Stomach (tissue), 9 donors: Measurements from ENCODE around the gene TRANK1. TPM values are rescaled to one million over a fixed set of nuclear protein-coding genes. Genes with fewer than 3 reads are reported as not detected.
A peak's percentile ranks its signal among the peaks of the same experiment; 100 is the strongest.

Experiments used
- DNase-seq, 2 donors: peaks; one replicate each; pipeline versions ENCODE4 v3.0.0 to v3.0.0-alpha.2; 2013 to 2019
- H3K27ac ChIP-seq, 5 donors: fragments of 200-600 bp in 4 of 5; sonication (generic) in 4 of 5; one replicate each; pipeline ENCODE4 v1.5.1; 2013 to 2019; ENCODE audit warnings: mild to moderate bottlenecking in 1 of 5, moderate library complexity in 1 of 5
- H3K27me3 ChIP-seq, 3 donors: fragments of 200-600 bp; sonication (generic); one replicate each; pipeline ENCODE4 v1.5.1; 2017 to 2019; ENCODE audit warnings: mixed run types in 1 of 3
- H3K36me3 ChIP-seq, 4 donors: fragments of 200-600 bp; sonication (generic); 1 replicate in 3 of 4; 2 replicates in 1 of 4; pipeline ENCODE4 v1.5.1; 2016 to 2019
- H3K4me1 ChIP-seq, 4 donors: fragments of 200-600 bp; sonication (generic); one replicate each; pipeline ENCODE4 v1.5.1; 2016 to 2019
- H3K4me3 ChIP-seq, 4 donors: fragments of 200-600 bp; sonication (generic) in 3 of 4; one replicate each; pipeline ENCODE4 v1.5.1; 2016 to 2019; ENCODE audit warnings: mild to moderate bottlenecking in 1 of 4
- H3K9me3 ChIP-seq, 4 donors: fragments of 200-600 bp; sonication (generic); one replicate each; pipeline ENCODE4 v1.5.1; 2016 to 2019
- EP300 ChIP-seq: sonication (generic); formaldehyde crosslinking; IDR thresholded peaks from one replicate; pipeline ENCODE4 v1.6.1; 2017; ENCODE audit warnings: antibody characterized with exemption
- POLR2A ChIP-seq, 4 donors: fragments of 450-650 bp; IDR thresholded peaks; one replicate each; pipeline ENCODE4 v1.6.1; 2016; ENCODE audit warnings: antibody characterized with exemption in 4 of 4, control low read depth in 2 of 4, mild to moderate bottlenecking in 1 of 4, moderate library complexity in 1 of 4
- POLR2AphosphoS5 ChIP-seq, 3 donors: sonication (generic); formaldehyde crosslinking; IDR thresholded peaks; one replicate each; pipeline ENCODE4 v1.6.1; 2016; ENCODE audit warnings: antibody characterized with exemption in 3 of 3
- WGBS, 5 donors: extraction: QIAGEN DNeasy Blood & Tissue Kit in 3 of 5; methylation state at CpG; one replicate each; pipeline versions ENCODE4 v1.1.5 to v1.1.7; 2013 to 2018; 5-methylcytosine and 5-hydroxymethylcytosine counted together
- intact Hi-C: fragments of 100-400 bp; cut with DNase I; formaldehyde crosslinking; loops from one replicate; pipeline ENCODE4 v1.15.1; 2023; ENCODE audit warnings: low total_unique reads
- polyA plus RNA-seq, 3 donors: library from polyadenylated mRNA; stranded (reverse); fragments of 200-250 nt; gene quantifications; one replicate each; pipeline ENCODE4 v1.2.3, GENCODE V29; 2013
- total RNA-seq, 5 donors: library from RNA; depleted of rRNA; stranded (reverse); fragments of >200 nt; gene quantifications; one replicate each; pipeline versions ENCODE4 v1.1.0 to v1.2.3, GENCODE V29; 2014 to 2016
- TF ChIP-seq, protein P1 (sequence below), 7 experiments: fragments of 450-650 bp in 4 of 7; fragments of 200-600 bp in 3 of 7; sonication (generic) in 3 of 7; IDR thresholded peaks; one replicate each; pipeline ENCODE4 v1.5.1; 2016 to 2019; ENCODE audit warnings: antibody characterized with exemption in 7 of 7, control low read depth in 2 of 7, mild to moderate bottlenecking in 1 of 7
- donor health status: healthy with polysubstance abuse.
- donor health status: Bipolar disorder and iron deficiency.
- donor health status: healthy.

TRANK1 gene
- total and polyA plus RNA-seq, 8 donors = 1.2 to 27.2 (median 6.4) TPM

DNA sequence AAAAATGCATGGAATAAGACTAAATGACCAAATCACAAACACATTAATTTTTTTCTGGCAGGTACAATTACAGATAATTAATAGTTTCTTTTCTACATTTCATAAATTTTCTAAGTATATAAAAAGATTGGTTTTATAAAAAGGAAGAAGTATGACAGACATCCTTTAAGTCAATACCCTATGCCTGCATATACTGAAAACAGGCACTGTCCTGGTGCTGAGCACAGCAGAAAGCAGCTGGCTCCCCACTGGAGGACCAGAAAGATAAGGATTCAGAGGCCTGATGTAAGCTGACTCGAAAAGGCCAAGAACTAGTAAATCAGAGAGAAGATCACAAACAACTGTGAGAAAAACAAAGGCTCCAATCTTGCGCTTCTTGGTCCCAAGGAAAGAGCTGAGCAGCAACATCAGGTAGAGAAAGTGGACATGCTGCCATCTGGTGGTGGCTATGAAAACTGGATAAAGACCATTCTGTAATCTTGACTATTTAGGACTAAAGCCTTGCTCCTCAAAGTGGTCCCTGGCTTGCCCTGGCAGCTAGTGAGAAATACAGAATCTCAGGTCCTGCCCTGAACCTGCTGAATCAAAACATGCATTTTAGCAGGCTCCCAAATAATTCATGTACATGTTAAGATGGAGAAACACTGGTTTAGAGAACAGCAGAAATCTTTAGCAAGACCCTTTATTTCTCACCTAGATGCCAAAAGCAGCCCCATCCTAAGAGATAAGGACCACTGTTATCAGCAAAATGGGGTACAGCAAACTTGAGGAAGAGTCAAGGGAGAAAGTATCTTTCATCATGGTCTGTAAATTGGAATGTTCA, 76.0 kb downstream of the TRANK1 start:
- WGBS, 5 donors = 15 to 27% (median 17%) methylated on average over 2 of the region's 2 CpGs
- TF ChIP-seq, protein P1, sequence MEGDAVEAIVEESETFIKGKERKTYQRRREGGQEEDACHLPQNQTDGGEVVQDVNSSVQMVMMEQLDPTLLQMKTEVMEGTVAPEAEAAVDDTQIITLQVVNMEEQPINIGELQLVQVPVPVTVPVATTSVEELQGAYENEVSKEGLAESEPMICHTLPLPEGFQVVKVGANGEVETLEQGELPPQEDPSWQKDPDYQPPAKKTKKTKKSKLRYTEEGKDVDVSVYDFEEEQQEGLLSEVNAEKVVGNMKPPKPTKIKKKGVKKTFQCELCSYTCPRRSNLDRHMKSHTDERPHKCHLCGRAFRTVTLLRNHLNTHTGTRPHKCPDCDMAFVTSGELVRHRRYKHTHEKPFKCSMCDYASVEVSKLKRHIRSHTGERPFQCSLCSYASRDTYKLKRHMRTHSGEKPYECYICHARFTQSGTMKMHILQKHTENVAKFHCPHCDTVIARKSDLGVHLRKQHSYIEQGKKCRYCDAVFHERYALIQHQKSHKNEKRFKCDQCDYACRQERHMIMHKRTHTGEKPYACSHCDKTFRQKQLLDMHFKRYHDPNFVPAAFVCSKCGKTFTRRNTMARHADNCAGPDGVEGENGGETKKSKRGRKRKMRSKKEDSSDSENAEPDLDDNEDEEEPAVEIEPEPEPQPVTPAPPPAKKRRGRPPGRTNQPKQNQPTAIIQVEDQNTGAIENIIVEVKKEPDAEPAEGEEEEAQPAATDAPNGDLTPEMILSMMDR (IDR thresholded peaks at IDR 0.05) = peak in 5 of 7 experiments; percentile 23 to 79 (median 71)
- no peak for TF ChIP-seq POLR2A (IDR thresholded peaks at IDR 0.05)
- TF ChIP-seq EP300 = no peak
- intact Hi-C loops = loop anchor here (5.0 kb wide), 1 partner anchor 142 kb away; no protein-coding TSS in a partner anchor
- Histone ChIP-seq H3K4me3 (no peak overlapping the region), H3K27ac (no peak overlapping the region), H3K9me3 (no peaks in the 10 kb centered on the region), H3K27me3 (no peaks in the 10 kb centered on the region), H3K4me1 (no peaks in the 10 kb centered on the region), H3K36me3 (peaks cover 0 to 30% (median 16%) of the 10 kb centered on the region in 4 donors)
- DNase-seq = peak; percentile 35 to 89

DNA sequence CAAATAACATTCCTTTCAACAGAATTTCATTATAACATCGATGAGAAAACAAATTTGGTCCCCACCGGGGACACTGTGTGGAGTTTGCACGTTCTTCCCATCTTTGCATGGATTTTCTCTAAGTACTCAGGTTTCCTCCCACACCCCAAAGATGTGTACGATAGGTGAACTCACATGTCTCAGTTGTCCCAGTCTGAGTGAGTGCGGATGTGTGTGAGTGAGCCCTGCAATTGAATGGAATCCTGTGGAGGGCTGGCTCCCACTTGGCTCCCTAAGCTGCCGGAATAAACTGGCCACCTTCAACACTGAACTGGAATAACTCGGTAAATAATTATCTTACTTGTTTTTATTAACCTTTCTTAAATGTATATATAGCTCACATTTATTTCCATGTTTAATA, 77.0 kb downstream of the TRANK1 start:
- no peak for TF ChIP-seq POLR2A (IDR thresholded peaks at IDR 0.05)
- no peak for TF ChIP-seq EP300
- TF ChIP-seq, protein P1 (IDR thresholded peaks at IDR 0.05) = no peak
- no peak for TF ChIP-seq POLR2AphosphoS5 (IDR thresholded peaks at IDR 0.05)
- Histone ChIP-seq H3K4me3 (no peak overlapping the region), H3K4me1 (no peaks in the 10 kb centered on the region), H3K27ac (no peak overlapping the region), H3K27me3 (no peaks in the 10 kb centered on the region), H3K36me3 (peaks cover 0 to 32% (median 17%) of the 10 kb centered on the region in 4 donors), H3K9me3 (no peaks in the 10 kb centered on the region)
- DNase-seq = no peak
- WGBS, 5 donors = 84 to 89% (median 87%) methylated on average over 7 of the region's 7 CpGs
- intact Hi-C loops = loop anchor here (5.0 kb wide), 1 partner anchor 141 kb away; no protein-coding TSS in a partner anchor

DNA sequence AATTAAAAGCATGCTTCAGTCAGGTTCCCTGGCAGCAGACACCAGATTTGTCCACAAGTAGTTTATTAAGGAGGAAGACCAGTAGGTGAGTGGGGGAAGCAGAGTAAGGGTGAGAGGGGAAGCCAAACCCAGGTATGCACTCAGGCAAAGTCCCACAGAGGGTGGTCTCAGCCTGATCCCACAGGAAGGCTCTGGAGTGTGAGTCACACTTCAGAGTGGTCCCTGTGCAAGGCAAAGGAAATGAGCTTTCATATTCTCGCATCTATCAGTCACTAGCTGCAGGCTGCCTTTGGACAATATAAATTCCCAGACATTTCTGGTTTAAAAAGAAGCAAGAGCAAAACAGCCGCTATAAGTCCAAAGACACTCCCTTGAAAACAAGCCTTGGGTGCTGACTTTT, 78.5 kb downstream of the TRANK1 start:
- no peak for TF ChIP-seq EP300
- no peak for TF ChIP-seq POLR2AphosphoS5 (IDR thresholded peaks at IDR 0.05)
- TF ChIP-seq POLR2A (IDR thresholded peaks at IDR 0.05) = no peak
- TF ChIP-seq, protein P1 (IDR thresholded peaks at IDR 0.05) = no peak
- no peak for DNase-seq
- no peaks in the 10 kb centered on the region for H3K27me3 ChIP-seq
- no peaks in the 10 kb centered on the region for H3K4me1 ChIP-seq
- 81 to 88% (median 86%) methylated on average over 2 of the region's 2 CpGs for WGBS, 5 donors
- no peaks in the 10 kb centered on the region for H3K9me3 ChIP-seq
- intact Hi-C loops = loop anchor here (5.0 kb wide), 1 partner anchor 139 kb away; no protein-coding TSS in a partner anchor
- no peak overlapping the region for H3K27ac ChIP-seq
- H3K4me3 ChIP-seq = no peak overlapping the region
- H3K36me3 ChIP-seq = peaks cover 0 to 37% (median 20%) of the 10 kb centered on the region in 4 donors

DNA sequence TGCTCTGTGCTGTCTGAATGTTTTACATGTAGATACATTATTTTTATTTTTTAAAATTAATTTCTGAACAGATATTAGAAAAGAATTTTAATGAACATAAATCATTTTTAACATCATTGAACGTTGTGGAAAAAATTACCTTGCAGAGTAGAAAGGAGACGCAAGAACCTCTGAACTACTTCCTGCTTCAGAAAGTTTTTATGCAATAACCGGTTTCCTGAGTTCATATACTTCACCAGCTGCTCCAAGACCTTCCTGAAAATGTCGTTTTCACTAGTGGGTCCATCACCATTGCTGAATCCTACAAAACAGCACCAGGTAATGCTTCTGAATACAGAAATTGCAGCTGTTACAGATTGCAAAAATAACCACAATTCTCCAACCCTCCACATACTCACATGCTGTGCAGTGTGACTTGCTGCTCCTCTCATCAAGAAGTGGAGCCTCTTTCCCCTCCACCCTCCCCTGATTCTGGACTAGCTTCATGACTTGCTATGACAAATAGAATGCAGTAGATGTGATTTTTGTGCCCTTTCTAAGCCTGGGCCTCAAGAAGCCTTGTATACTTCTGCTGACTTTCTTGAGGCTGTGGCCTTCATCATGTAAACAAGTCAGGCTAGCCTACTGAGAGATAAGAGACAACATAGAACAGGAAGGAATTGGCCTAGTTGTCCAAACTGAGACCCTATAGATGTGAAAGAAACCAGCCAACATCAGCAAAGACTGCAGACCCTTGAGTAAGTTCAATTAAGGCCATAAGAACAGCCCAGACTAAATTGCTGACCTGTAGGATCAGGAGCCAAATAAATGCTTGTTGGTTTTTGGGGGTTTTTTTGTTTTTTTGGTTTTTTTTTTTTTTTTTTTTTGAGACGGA, 80.4 kb downstream of the TRANK1 start:
- H3K9me3 ChIP-seq = no peaks in the 10 kb centered on the region
- H3K4me3 ChIP-seq = no peak overlapping the region
- intact Hi-C loops = loop anchor here (5.0 kb wide), 1 partner anchor 137 kb away; no protein-coding TSS in a partner anchor
- peaks cover 8 to 47% (median 37%) of the 10 kb centered on the region in 4 donors for H3K36me3 ChIP-seq
- H3K4me1 ChIP-seq = no peaks in the 10 kb centered on the region
- 72 to 87% (median 83%) methylated on average over 5 of the region's 5 CpGs for whole genome bisulfite sequencing, 5 donors
- no peak for TF ChIP-seq EP300
- no peak for TF ChIP-seq POLR2A (IDR thresholded peaks at IDR 0.05)
- no peak for TF ChIP-seq POLR2AphosphoS5 (IDR thresholded peaks at IDR 0.05)
- TF ChIP-seq, protein P1 (IDR thresholded peaks at IDR 0.05) = no peak
- DNase-seq = no peak
- no peaks in the 10 kb centered on the region for H3K27me3 ChIP-seq
- no peak overlapping the region for H3K27ac ChIP-seq
